22Rv1 (cell line): ENCODE data around the gene DDHD1.

Experiments
- ZFX ChIP-seq: fragments of 450-650 bp; IDR thresholded peaks from 2 replicates; pipeline ENCODE4 v1.6.1; 2017; ENCODE audit warnings: antibody characterized with exemption, borderline replicate concordance
- TF ChIP-seq, protein P1 (sequence below): fragments of 450-650 bp; IDR thresholded peaks from 2 replicates; pipeline ENCODE4 v1.5.1; 2017; ENCODE audit warnings: mild to moderate bottlenecking

GRCh38 chr14:53032161-53032803 is 120.8 kb downstream of the DDHD1 start:
- TF ChIP-seq, protein P1, sequence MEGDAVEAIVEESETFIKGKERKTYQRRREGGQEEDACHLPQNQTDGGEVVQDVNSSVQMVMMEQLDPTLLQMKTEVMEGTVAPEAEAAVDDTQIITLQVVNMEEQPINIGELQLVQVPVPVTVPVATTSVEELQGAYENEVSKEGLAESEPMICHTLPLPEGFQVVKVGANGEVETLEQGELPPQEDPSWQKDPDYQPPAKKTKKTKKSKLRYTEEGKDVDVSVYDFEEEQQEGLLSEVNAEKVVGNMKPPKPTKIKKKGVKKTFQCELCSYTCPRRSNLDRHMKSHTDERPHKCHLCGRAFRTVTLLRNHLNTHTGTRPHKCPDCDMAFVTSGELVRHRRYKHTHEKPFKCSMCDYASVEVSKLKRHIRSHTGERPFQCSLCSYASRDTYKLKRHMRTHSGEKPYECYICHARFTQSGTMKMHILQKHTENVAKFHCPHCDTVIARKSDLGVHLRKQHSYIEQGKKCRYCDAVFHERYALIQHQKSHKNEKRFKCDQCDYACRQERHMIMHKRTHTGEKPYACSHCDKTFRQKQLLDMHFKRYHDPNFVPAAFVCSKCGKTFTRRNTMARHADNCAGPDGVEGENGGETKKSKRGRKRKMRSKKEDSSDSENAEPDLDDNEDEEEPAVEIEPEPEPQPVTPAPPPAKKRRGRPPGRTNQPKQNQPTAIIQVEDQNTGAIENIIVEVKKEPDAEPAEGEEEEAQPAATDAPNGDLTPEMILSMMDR = no peak
- TF ChIP-seq ZFX = no peak
